ENCODE results near the gene ITSN1.
"Not testable (repeated sequence)": the region's sequence is repeated elsewhere in the genome, so short reads cannot be mapped to it uniquely, and the experiment has no call there.

ITSN1 gene

GRCh38 chr21:33651965-33652680, 9.8 kb downstream of the ITSN1 start:
- DNase-seq, result no peak

DNA sequence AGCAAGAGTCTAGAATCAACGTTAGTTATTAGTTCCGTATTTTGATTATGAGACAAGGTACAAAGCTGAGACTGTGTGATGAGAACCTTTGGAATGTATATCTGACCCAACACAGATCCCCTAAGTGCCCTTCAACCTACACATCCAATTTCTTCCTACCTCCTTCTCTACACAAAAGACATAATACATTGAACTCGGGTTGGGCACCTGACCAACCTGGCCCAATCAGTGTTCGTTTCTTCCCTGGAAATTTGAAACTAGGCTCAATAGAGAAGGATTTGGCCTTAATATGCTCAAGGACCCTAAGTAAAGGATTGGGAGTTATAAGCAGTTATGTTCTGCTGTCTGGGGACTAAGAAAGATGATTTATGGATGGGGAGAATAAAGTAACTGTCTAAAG, 12.1 kb downstream of the ITSN1 start:
- DNase-seq, result no peak

GRCh38 chr21:33655588-33656221, 13.4 kb downstream of the ITSN1 start:
- DNase-seq, result no peak

DNA sequence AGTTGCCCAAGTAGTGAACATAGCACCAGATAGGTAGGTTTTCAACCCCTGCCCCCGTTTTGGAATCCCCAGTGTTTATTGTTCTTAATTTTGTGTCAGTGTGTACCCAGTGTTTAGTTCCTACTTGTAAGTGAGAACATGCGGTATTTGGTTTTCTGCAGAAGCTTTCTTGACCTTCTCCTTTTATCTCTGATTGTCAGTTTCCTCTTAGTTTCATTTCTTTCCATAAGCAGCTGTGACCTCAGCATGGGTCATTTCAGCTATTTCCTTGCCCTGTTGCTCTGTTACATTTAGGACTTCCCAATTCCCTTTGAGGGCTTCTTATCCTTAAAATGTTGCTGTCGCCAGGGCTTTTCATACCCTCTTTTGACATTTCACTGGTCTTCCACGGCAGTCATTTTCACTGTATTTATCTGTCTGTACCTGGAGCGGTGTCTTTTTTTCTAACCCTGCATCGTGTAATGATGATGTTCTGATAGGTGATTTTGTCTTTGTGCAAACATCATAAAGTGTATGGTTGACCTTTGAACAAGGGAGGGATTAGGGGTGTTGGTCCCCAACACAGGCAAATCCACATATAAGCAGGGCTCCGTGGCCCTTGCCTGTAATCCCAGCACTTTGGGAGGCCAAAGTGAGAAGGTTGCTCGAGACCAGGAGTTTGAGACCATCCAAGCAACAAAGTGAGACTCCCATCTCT, 15.0 kb downstream of the ITSN1 start:
- no peak for DNase-seq

GRCh38 chr21:33658919-33659567, 16.7 kb downstream of the ITSN1 start:
- DNase-seq, result no peak

DNA sequence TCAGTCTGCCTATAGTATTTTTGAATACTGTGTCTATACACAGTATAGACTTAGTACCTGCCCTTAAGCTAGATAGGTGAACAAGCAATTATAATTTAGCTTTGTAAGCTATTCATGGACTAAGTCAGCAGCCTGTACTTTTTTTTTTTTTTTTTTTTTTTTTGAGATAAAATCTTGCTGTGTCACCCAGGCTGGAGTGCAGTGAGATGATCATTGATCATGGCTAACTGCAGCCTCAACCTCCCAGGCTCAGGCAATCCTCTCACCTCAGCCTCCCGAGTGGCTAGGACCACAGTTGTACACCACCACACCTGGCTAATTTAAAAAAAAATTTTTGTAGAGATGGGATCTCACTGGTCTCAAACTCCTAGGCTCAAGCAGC, 17.3 kb downstream of the ITSN1 start:
- no peak for DNase-seq

DNA sequence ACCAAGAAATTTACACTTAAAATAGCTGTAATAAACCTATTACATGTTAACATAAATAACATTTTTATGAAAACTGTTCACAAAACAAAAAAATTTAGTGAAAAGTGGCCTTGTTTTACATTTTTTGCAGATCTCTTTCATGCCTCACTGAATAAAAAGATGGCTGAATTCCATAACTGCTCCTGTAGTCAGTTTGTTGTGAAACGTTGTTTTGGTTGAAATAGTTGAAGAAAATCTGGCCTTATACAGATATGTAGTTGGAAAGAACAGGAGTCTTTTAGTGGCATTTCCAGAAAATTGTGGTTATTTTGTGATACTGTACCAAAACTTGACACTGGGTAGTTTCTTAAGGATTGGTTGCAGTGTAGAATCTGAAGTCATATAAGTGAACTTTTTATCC, 18.1 kb downstream of the ITSN1 start:
- no peak for DNase-seq

GRCh38 chr21:33661146-33661545, 18.8 kb downstream of the ITSN1 start:
- DNase-seq, result no peak

DNA sequence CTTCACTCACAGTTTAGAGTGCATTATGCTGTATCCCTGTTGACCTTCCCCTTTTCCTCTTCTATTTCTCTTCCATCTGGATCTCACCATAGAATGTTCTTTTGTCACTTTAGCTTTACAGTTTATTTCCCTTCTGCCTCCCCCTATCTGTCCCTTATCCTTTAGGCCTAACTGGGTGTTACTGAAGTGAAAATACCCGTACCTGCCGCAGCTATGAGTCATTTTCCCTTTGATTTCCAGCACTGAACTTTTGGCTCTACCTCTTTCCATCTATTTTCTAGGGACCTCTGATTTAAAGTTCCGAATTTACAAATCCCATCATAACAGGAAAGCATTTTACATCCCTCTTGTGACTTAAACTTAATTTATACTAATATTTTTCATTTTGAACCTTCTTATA, 19.7 kb downstream of the ITSN1 start:
- DNase-seq, result no peak

DNA sequence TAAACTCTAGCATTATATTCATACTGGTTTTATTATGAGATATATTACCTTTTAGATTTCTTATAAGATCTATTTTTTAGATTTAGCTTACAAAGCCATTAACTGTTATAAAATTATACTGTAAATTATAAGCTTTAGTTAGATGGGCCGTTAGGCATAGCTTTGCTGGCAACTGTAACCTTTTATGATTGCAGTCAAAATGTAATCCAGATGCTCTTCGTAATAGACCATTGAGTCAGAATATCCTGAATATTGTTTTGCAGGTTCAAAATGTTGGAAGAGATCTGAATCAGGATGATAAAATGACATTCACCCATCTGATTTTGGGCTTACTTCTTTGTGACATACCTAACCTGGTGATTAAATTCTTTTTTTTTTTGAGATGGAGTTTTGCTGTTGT, 20.9 kb downstream of the ITSN1 start:
- no peak for DNase-seq

DNA sequence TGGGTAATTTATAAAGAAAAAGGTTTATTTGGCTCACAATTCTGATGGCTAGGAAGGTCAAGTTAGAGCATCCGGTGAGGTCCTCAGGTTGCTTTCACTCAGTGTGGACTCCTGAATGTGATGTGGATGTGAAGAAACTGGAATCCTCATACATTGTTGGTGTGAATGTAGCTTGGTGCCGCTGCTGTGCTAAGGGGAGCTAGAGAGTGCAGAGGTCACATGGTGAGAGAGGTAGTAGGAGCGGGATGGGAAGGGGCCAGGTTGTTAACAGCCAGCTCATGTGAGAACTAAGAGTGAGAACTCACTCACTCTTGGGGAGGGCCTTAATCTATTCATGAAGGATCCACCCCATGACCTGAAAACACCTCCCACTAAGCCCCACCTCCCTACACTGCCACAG, 21.8 kb downstream of the ITSN1 start:
- DNase-seq, result no peak

GRCh38 chr21:33666153-33666552, 23.9 kb downstream of the ITSN1 start:
- DNase-seq, result no peak

DNA sequence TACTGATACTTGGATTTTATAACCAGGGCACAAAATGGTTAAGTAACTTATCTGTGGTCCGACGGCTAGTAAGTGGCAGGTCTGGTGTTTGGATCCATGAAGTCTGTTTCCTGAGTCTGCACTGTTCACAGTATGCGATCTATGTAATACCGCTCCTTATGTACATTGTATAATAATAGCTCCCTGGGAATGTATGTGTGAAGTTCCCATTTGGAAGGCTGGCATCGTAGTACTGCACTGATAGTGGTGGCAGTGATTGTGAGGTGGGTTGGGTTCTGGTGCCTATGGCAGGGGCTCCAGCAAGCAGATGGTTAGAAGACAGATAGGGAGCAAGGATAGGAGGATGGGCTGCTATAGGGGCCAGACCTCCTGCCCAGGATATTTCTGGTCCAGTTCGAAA, 25.3 kb downstream of the ITSN1 start:
- DNase-seq, result no peak

GRCh38 chr21:33668180-33668579, 25.9 kb downstream of the ITSN1 start:
- DNase-seq, result no peak

- no peak for DNase-seq
Observed at GRCh38 chr21:33668620-33669019, 26.3 kb downstream of the ITSN1 start.

DNA sequence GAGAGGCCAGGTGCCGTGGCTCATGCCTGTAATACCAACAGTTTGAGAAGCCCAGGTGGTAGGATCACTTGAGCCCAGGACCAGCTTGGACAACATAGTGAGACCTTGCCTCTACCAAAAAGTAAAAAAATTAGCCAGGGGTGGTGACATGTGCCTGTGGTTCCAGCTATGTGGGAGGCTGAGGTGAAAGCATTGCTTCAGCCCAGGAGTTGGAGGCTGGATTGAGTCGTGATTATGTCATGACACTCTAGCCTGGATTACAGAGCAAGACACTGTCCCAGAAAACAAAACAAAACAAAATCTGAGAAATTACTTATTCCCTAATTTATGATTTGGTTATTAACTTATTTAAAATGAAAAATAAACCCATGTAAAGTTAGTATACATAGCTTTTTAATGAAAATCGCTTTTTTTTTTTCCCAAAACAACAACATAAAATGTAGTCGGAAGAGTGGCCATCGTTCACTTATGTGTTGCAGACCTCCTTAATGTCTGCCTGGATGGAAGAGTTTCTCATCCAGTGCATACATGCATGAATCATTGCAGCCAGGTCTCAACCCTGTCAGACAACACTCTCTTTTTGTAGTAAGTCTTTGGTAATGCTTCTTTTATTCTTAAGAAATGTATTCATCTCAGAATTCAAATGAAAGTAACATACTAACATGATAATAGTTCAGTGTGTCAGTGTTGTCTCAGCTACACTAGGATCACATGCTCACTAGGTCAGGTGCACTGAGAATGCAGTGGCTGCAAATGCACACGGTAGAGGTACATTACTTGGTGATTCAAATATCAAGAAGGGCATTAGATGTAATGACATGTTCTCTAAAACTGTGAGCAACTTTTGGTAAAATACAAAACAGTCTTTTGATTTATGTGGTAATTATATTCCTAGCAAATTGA, 28.0 kb downstream of the ITSN1 start:
- DNase-seq, result no peak

- DNase-seq, result no peak
Observed at GRCh38 chr21:33673473-33673872, 31.2 kb downstream of the ITSN1 start.

GRCh38 chr21:33674226-33674625, 31.9 kb downstream of the ITSN1 start:
- DNase-seq, result no peak

DNA sequence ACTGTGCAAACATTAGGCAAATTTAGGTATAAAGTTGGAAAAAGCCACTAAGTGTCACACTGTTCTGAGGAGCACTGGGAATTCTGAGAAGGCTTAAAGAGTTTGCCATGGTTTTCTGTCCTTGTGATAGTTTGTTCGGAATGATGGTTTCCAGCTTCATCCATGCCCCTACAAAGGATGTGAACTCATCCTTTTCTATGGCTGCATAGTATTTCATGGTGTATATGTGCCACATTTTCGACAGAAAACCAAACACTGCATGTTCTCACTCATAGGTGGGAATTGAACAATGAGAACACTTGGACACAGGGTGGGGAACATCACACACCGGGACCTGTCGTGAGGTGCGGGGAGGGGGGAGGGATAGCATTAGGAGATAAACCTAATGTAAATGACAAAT, 34.4 kb downstream of the ITSN1 start:
- not testable (repeated sequence) for DNase-seq

- DNase-seq, result no peak
Observed at GRCh38 chr21:33677450-33677849, 35.1 kb downstream of the ITSN1 start.

DNA sequence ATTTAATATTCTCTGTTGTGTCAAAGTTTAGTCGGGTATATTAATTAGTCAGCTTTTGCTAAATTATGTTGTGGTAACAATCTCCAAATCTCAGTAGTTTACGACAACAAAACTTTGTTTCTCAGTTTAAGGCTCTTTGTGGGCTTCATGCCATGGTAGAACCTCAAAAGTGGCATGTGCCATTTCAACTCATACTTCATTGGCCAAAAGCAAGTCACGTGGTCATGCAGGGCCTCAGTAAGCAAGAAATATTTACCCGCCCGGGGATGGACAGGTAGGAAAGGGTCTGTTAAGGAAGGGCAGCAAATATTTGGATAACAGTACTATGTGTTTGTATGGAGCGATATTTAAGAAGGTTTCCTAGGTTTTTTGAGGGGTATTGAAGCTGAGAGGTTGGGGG, 38.6 kb downstream of the ITSN1 start:
- DNase-seq, result no peak

DNA sequence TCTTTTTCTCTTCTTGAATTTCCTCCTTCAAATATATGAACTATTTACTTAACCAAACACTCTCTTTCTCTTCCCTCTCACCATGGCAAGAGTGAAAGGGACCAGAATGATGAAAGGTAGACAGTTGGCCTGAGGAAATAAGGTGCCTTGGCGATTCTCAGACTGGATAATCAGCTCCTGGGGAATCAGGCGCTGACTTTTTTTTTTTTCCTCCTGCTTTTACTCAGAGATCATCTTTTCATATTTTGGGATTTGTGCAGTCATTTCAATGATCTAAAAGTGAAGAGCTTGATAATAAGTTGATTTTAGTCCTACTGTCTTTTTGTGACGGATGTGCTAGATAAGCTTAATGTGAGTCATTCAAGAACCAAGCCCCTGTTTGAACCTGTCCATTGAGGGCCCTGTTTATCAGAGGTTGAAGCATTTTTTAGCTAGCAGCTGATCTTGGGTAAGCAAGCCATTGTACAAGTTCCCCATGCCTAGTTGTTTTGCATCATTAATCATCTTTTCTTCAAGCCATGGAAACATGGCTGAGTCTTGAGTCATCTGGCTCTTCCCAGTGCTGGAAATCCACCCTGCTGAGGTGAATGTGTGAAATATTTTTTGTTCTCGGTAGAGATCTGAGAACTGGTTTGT, 40.8 kb downstream of the ITSN1 start:
- DNase-seq, result no peak

All from stimulated activated CD8-positive, alpha-beta memory T cell treated with anti-CD3 and anti-CD28 coated beads, Interleukin-4, amount 100 ng/mL, for 48 hours (primary cell).